H1 (cell line): ENCODE results near the gene TMEM151B. TPM values are rescaled to one million over a fixed set of nuclear protein-coding genes. Genes with fewer than 3 reads are reported as not detected.

Experiments used
- CTCF ChIA-PET: fragments of 300-600 bp; sonication (Branson Sonifier 250); formaldehyde crosslinking; loops from one replicate; lab custom pipeline; 2021; ENCODE audit not compliant: partially characterized antibody; lab: Charles Lee
- POLR2A ChIA-PET: fragments of 300-600 bp; sonication (Branson Sonifier 250); formaldehyde crosslinking; loops from one replicate; lab custom pipeline; 2021; ENCODE audit warnings: inconsistent platforms; ENCODE audit not compliant: partially characterized antibody; lab: Charles Lee
- DNase-seq, 2 experiments: peaks; one replicate each; pipeline versions ENCODE4 v3.0.0 to v3.0.0-alpha.2; 2010 to 2022; ENCODE audit warnings: low spot score in 2 of 2, low read depth in 1 of 2, mixed read lengths in 1 of 2
- FAIRE-seq: peaks from 2 replicates; lab custom pipeline; 2011; peaks lifted over from hg19 to GRCh38; lab: Jason Lieb, UNC
- H2AFZ ChIP-seq: 2 replicates; pipeline ENCODE4 v1.8.1; 2012; ENCODE audit warnings: low read length, inconsistent platforms
- H2AK5ac ChIP-seq: 2 replicates; pipeline ENCODE4 v1.6.1; 2013; ENCODE audit warnings: low read depth, low read length
- H2BK120ac ChIP-seq: replicated peaks from 2 replicates; pipeline ENCODE3; 2013; ENCODE audit warnings: low read depth, low read length, inconsistent platforms
- H2BK12ac ChIP-seq: 2 replicates; pipeline ENCODE4 v1.6.1; 2013; ENCODE audit warnings: low read depth, low read length
- H2BK15ac ChIP-seq: 2 replicates; pipeline ENCODE4 v1.6.1; 2013; ENCODE audit warnings: low read length
- H2BK20ac ChIP-seq: 2 replicates; pipeline ENCODE4 v1.6.1; 2013; ENCODE audit warnings: low read length
- H2BK5ac ChIP-seq: 2 replicates; pipeline ENCODE4 v1.6.1; 2013; ENCODE audit warnings: low read depth, low read length
- H3K14ac ChIP-seq: 2 replicates; pipeline ENCODE4 v1.6.1; 2013; ENCODE audit warnings: inconsistent platforms; ENCODE audit not compliant: insufficient read length
- H3K18ac ChIP-seq: 2 replicates; pipeline ENCODE4 v1.6.1; 2013; ENCODE audit warnings: low read length; ENCODE audit errors: extremely low read depth
- H3K23ac ChIP-seq: 2 replicates; pipeline ENCODE4 v1.6.1; 2013; ENCODE audit warnings: inconsistent platforms; ENCODE audit not compliant: insufficient read length
- H3K23me2 ChIP-seq: 2 replicates; pipeline ENCODE4 v1.6.1; 2013; ENCODE audit warnings: low read depth, low read length
- H3K27ac ChIP-seq: 2 replicates; pipeline ENCODE4 v1.6.1; 2011; ENCODE audit warnings: low read depth, low read length, inconsistent platforms
- H3K27me3 ChIP-seq, 4 experiments: replicated peaks in 1 of 4; 1 replicate in 1 of 4; 2 replicates in 3 of 4; pipeline versions ENCODE4 v1.6.1 to v1.8.1; 2011 to 2013; ENCODE audit warnings: low read length in 3 of 4, mild to moderate bottlenecking in 3 of 4, inconsistent platforms in 2 of 4, mixed read lengths in 2 of 4, moderate library complexity in 1 of 4; ENCODE audit not compliant: control insufficient read depth in 3 of 4, insufficient read depth in 3 of 4; ENCODE audit errors: extremely low read depth in 1 of 4
- H3K36me3 ChIP-seq, 4 experiments: 2 replicates each; pipeline versions ENCODE4 v1.6.1 to v1.8.1; 2011 to 2013; ENCODE audit warnings: mild to moderate bottlenecking in 4 of 4, low read length in 3 of 4, moderate library complexity in 2 of 4, control low read depth in 1 of 4, inconsistent platforms in 1 of 4; ENCODE audit not compliant: insufficient read depth in 4 of 4, control insufficient read depth in 2 of 4
- H3K4ac ChIP-seq: replicated peaks from 2 replicates; pipeline ENCODE3; 2013; ENCODE audit warnings: low read length, low read depth, mixed read lengths, inconsistent platforms; ENCODE audit not compliant: insufficient read length
- H3K4me1 ChIP-seq, 4 experiments: replicated peaks in 1 of 4; 1 replicate in 1 of 4; 2 replicates in 3 of 4; pipeline versions ENCODE4 v1.6.1 to v1.8.1; 2011 to 2013; ENCODE audit warnings: low read length in 3 of 4, inconsistent platforms in 2 of 4, mixed read lengths in 1 of 4; ENCODE audit not compliant: insufficient read depth in 4 of 4, control insufficient read depth in 3 of 4
- H3K4me2 ChIP-seq, 2 experiments: 2 replicates each; pipeline versions ENCODE4 v1.6.1 to v1.8.1; 2011 to 2013; ENCODE audit warnings: low read depth in 2 of 2, low read length in 2 of 2, control low read depth in 1 of 2, inconsistent platforms in 1 of 2, mild to moderate bottlenecking in 1 of 2; ENCODE audit not compliant: insufficient read depth in 1 of 2
- H3K4me3 ChIP-seq, 4 experiments: fragments of 200-600, 300-600 bp in 1 of 4; sonication (generic), shearing (Covaris generic), sonication (Bioruptor Twin) in 1 of 4; 2 replicates each; pipeline versions ENCODE4 v1.5.1 to v1.8.1; 2011 to 2016; ENCODE audit warnings: low read length in 4 of 4, low read depth in 3 of 4, control low read depth in 2 of 4, inconsistent platforms in 2 of 4, mild to moderate bottlenecking in 2 of 4, mixed read lengths in 1 of 4, moderate library complexity in 1 of 4; ENCODE audit not compliant: insufficient read depth in 2 of 4; ENCODE audit errors: extremely low read depth in 1 of 4
- H3K56ac ChIP-seq: replicated peaks from 2 replicates; pipeline ENCODE3; 2013; ENCODE audit warnings: low read depth, mild to moderate bottlenecking, mixed read lengths, low read length, inconsistent platforms; ENCODE audit not compliant: insufficient read length
- H3K79me1 ChIP-seq: 2 replicates; pipeline ENCODE4 v1.6.1; 2013; ENCODE audit warnings: low read depth, low read length, control low read depth
- H3K79me2 ChIP-seq, 2 experiments: 2 replicates each; pipeline versions ENCODE4 v1.6.1 to v1.8.1; 2012 to 2013; ENCODE audit warnings: low read length in 2 of 2, mild to moderate bottlenecking in 2 of 2, inconsistent platforms in 1 of 2; ENCODE audit not compliant: insufficient read depth in 2 of 2, control insufficient read depth in 1 of 2
- H3K9ac ChIP-seq, 4 experiments: replicated peaks in 1 of 4; 1 replicate in 1 of 4; 2 replicates in 3 of 4; pipeline versions ENCODE4 v1.6.1 to v1.8.1; 2011 to 2013; ENCODE audit warnings: low read depth in 3 of 4, low read length in 3 of 4, control low read depth in 2 of 4, mild to moderate bottlenecking in 2 of 4, moderate library complexity in 2 of 4, inconsistent platforms in 1 of 4; ENCODE audit errors: extremely low read depth in 1 of 4
- H3K9me3 ChIP-seq, 2 experiments: 2 replicates each; pipeline versions ENCODE4 v1.6.1 to v1.8.1; 2012 to 2013; ENCODE audit warnings: mild to moderate bottlenecking in 2 of 2, moderate library complexity in 2 of 2, control low read depth in 1 of 2, inconsistent platforms in 1 of 2, low read depth in 1 of 2, low read length in 1 of 2, mixed read lengths in 1 of 2; ENCODE audit not compliant: insufficient read depth in 2 of 2
- H4K20me1 ChIP-seq, 2 experiments: replicated peaks in 1 of 2; 2 replicates each; pipeline versions ENCODE3 to v1.8.1; 2011 to 2013; ENCODE audit warnings: inconsistent platforms in 2 of 2, low read length in 2 of 2, mild to moderate bottlenecking in 1 of 2; ENCODE audit not compliant: insufficient read depth in 2 of 2, control insufficient read depth in 1 of 2
- H4K5ac ChIP-seq: 2 replicates; pipeline ENCODE4 v1.6.1; 2013; ENCODE audit warnings: low read length, low read depth, mixed read lengths, inconsistent platforms; ENCODE audit not compliant: insufficient read length
- H4K8ac ChIP-seq: 2 replicates; pipeline ENCODE4 v1.8.0; 2013; ENCODE audit warnings: mild to moderate bottlenecking, moderate library complexity, low read length, inconsistent platforms; ENCODE audit not compliant: insufficient read depth; ENCODE audit errors: extremely low read depth
- H4K91ac ChIP-seq: replicated peaks from 2 replicates; pipeline ENCODE3; 2013; ENCODE audit warnings: low read length, mixed read lengths, inconsistent platforms; ENCODE audit not compliant: insufficient read length
- BCL11A ChIP-seq, 2 experiments: IDR thresholded peaks; one replicate each; pipeline ENCODE4 v1.6.1; 2011; ENCODE audit warnings: low read depth in 2 of 2, low read length in 2 of 2, mild to moderate bottlenecking in 2 of 2
- BRCA1 ChIP-seq: IDR thresholded peaks from 2 replicates; pipeline ENCODE4 v1.6.1; 2012; ENCODE audit warnings: low read depth, low read length, improper control_type of control experiment
- CBX8 ChIP-seq: fragments of 300-800, 300-1000 bp; sonication (generic); IDR thresholded peaks from 2 replicates; pipeline ENCODE4 v1.7.1; 2016; ENCODE audit warnings: low read depth, low read length, borderline replicate concordance
- EP300 ChIP-seq, 2 experiments: IDR thresholded peaks; 1 replicate in 1 of 2; 2 replicates in 1 of 2; pipeline ENCODE4 v1.6.1; 2011 to 2012; ENCODE audit warnings: low read depth in 2 of 2, low read length in 2 of 2, mild to moderate bottlenecking in 2 of 2, borderline replicate concordance in 1 of 2, inconsistent platforms in 1 of 2, moderate library complexity in 1 of 2
- JUN ChIP-seq: IDR thresholded peaks from 2 replicates; pipeline ENCODE4 v1.6.1; 2011; ENCODE audit warnings: low read depth, mild to moderate bottlenecking, improper control_type of control experiment, low read length
- KDM4A ChIP-seq: IDR thresholded peaks from one replicate; pipeline ENCODE4 v1.7.1; 2012; ENCODE audit warnings: low read depth, mild to moderate bottlenecking, moderate library complexity, low read length, inconsistent platforms; ENCODE audit not compliant: severe bottlenecking
- NRF1 ChIP-seq: IDR thresholded peaks from 2 replicates; pipeline ENCODE4 v1.6.1; 2011; ENCODE audit warnings: mild to moderate bottlenecking, low read depth, low read length, improper control_type of control experiment
- POLR2A ChIP-seq, 2 experiments: IDR thresholded peaks; 1 replicate in 1 of 2; 2 replicates in 1 of 2; pipeline ENCODE4 v1.6.1; 2011; ENCODE audit warnings: low read depth in 2 of 2, low read length in 2 of 2, mild to moderate bottlenecking in 2 of 2; ENCODE audit errors: control extremely low read depth in 1 of 2
- POLR2AphosphoS5 ChIP-seq: IDR thresholded peaks from 2 replicates; pipeline ENCODE4 v1.6.1; 2011; ENCODE audit warnings: low read depth, low read length
- SIRT6 ChIP-seq: IDR thresholded peaks from one replicate; pipeline ENCODE4 v1.7.1; 2012; ENCODE audit warnings: low read length, inconsistent platforms
- TAF7 ChIP-seq: optimal IDR thresholded peaks from 2 replicates; pipeline ENCODE3; 2011; ENCODE audit warnings: low read depth, mild to moderate bottlenecking, inconsistent platforms, low read length, moderate library complexity, borderline replicate concordance
- USF2 ChIP-seq: IDR thresholded peaks from 2 replicates; pipeline ENCODE4 v1.6.1; 2011; ENCODE audit warnings: low read length, improper control_type of control experiment
- WGBS, 2 experiments: shearing (Covaris generic) in 1 of 2; methylation state at CpG; one replicate each; pipeline versions ENCODE4 v1.1.6 to v1.1.7; 2013 to 2015; ENCODE audit warnings: low lambda C conversion rate in 2 of 2, mixed read lengths in 2 of 2, inconsistent platforms in 1 of 2, low coverage in 1 of 2, missing lambda C conversion rate in 1 of 2; ENCODE audit not compliant: insufficient replicate concordance in 2 of 2, insufficient coverage in 1 of 2, insufficient read length in 1 of 2; ENCODE audit errors: extremely low coverage in 1 of 2, missing lambda C conversion rate in 1 of 2; 5-methylcytosine and 5-hydroxymethylcytosine counted together
- polyA plus RNA-seq, 7 experiments: library from polyadenylated mRNA; depleted of rRNA in 3 of 7; stranded (reverse) in 5 of 7; unstranded in 2 of 7; fragments of >200 nt in 5 of 7; fragments of 200-250 nt in 2 of 7; gene quantifications; 1 replicate in 5 of 7; 2 replicates in 1 of 7; 4 replicates in 1 of 7; pipeline versions ENCODE4 v1.2.1 to v1.2.3, GENCODE V29; 2011 to 2013; ENCODE audit warnings: missing spikeins in 2 of 7, mixed read lengths in 2 of 7
- total RNA-seq: library from RNA; stranded (reverse); fragmentation: NEBNext Ultra II Directional; extraction: Animal tissue kit (Norgen Biotek cat#: 25700); gene quantifications from 2 replicates; pipeline ENCODE4 v1.2.1, GENCODE V29; 2021

Gene TMEM151B
- total and polyA plus RNA-seq, 2 of the 8 experiments (the other 6 are each of a cell fraction or from before 2014, with no cell fraction given): 8.0 to 15.5 TPM

- Histone ChIP-seq H3K27ac (no peak overlapping the region), H3K36me3 (peaks cover 54 to 74% (median 67%) of the 10 kb centered on the region in 4 experiments), H2AK5ac (no peak overlapping the region), H3K56ac (no peak overlapping the region), H4K20me1 (peaks cover 37 to 44% of the 10 kb centered on the region in 2 experiments), H3K4me2 (peak overlapping the region; percentile 12 to 65; a peak in 1 of 4 replicates), H3K9ac (no peak overlapping the region), H3K79me2 (peaks cover 27 to 56% of the 10 kb centered on the region in 2 experiments), H2BK15ac (no peak overlapping the region), H3K27me3 (no peaks in the 10 kb centered on the region), H3K18ac (no peak overlapping the region), H3K9me3 (no peaks in the 10 kb centered on the region), H2BK20ac (no peak overlapping the region), H4K5ac (no peak overlapping the region), H2AFZ (no peak overlapping the region), H3K23me2 (peaks cover 12% of the 10 kb centered on the region), H3K4me3 (peak overlapping the region in 1 of 4 experiments; percentile 96; a peak in 2 of 8 replicates), H4K8ac (no peak overlapping the region), H3K79me1 (no peaks in the 10 kb centered on the region; the same call in 1 of the 2 replicates), H2BK12ac (no peak overlapping the region), H3K4me1 (peaks cover 5 to 18% (median 12%) of the 10 kb centered on the region in 4 experiments), H3K23ac (no peak overlapping the region), H2BK5ac (no peak overlapping the region), H2BK120ac (no peak overlapping the region), H3K4ac (no peak overlapping the region), H3K14ac (no peak overlapping the region), H4K91ac (no peak overlapping the region)
- DNase-seq (no peak), FAIRE-seq (no peak)
- ChIA-PET CTCF (interaction anchor here (0.7 to 8.1 kb wide), 3 partner anchors 14 to 1940 kb away, joined by 3 to 102 read pairs (median 19); no protein-coding TSS in a partner anchor), POLR2A (interaction anchor here (0.8 to 18.9 kb wide), 18 partner anchors 8 to 134 kb away, joined by 3 to 581 read pairs (median 6); partner anchors contain the start of genes CAPN11, HSP90AB1, NFKBIE and SLC29A1)
- WGBS, 2 experiments: 91 to 100% methylated on average over 1 to 6 of the region's 6 CpGs
- TF ChIP-seq POLR2A (IDR thresholded peaks at IDR 0.05; ENCODE audit: control extremely low read depth in 1 of 2, low read depth in 2 of 2, low read length in 2 of 2): peak in 1 of 2 experiments; percentile 31
- TF ChIP-seq USF2: no peak
- TF ChIP-seq POLR2AphosphoS5: peak; percentile 87
- TF ChIP-seq EP300 (IDR thresholded peaks at IDR 0.05; ENCODE audit: borderline replicate concordance in 1 of 2, low read depth in 2 of 2, low read length in 2 of 2): no peak
- no peak for TF ChIP-seq TAF7
- TF ChIP-seq SIRT6: no peak
- no peak for TF ChIP-seq NRF1
- no peak for TF ChIP-seq JUN
- no peak for TF ChIP-seq CBX8
- no peak for TF ChIP-seq BRCA1
- TF ChIP-seq KDM4A: no peak
- TF ChIP-seq BCL11A (IDR thresholded peaks at IDR 0.05; ENCODE audit: low read depth in 2 of 2, low read length in 2 of 2): no peak
Measured at GRCh38 chr6:44250067-44250717, 20.1 kb upstream of the TMEM151B start.
